HG03520 (cell line): ENCODE data around the gene EML2.
"Not testable (repeated sequence)": the region's sequence is repeated elsewhere in the genome, so short reads cannot be mapped to it uniquely, and the experiment has no call there.

Source experiments
- ATAC-seq: cut with Tn5 transposase; IDR thresholded peaks from one replicate; pipeline ENCODE4 v1.9.1; 2021; ENCODE audit warnings: mild to moderate bottlenecking, moderate library complexity; ENCODE audit not compliant: unreplicated experiment

EML2 gene, protein sequence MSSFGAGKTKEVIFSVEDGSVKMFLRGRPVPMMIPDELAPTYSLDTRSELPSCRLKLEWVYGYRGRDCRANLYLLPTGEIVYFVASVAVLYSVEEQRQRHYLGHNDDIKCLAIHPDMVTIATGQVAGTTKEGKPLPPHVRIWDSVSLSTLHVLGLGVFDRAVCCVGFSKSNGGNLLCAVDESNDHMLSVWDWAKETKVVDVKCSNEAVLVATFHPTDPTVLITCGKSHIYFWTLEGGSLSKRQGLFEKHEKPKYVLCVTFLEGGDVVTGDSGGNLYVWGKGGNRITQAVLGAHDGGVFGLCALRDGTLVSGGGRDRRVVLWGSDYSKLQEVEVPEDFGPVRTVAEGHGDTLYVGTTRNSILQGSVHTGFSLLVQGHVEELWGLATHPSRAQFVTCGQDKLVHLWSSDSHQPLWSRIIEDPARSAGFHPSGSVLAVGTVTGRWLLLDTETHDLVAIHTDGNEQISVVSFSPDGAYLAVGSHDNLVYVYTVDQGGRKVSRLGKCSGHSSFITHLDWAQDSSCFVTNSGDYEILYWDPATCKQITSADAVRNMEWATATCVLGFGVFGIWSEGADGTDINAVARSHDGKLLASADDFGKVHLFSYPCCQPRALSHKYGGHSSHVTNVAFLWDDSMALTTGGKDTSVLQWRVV

DNA sequence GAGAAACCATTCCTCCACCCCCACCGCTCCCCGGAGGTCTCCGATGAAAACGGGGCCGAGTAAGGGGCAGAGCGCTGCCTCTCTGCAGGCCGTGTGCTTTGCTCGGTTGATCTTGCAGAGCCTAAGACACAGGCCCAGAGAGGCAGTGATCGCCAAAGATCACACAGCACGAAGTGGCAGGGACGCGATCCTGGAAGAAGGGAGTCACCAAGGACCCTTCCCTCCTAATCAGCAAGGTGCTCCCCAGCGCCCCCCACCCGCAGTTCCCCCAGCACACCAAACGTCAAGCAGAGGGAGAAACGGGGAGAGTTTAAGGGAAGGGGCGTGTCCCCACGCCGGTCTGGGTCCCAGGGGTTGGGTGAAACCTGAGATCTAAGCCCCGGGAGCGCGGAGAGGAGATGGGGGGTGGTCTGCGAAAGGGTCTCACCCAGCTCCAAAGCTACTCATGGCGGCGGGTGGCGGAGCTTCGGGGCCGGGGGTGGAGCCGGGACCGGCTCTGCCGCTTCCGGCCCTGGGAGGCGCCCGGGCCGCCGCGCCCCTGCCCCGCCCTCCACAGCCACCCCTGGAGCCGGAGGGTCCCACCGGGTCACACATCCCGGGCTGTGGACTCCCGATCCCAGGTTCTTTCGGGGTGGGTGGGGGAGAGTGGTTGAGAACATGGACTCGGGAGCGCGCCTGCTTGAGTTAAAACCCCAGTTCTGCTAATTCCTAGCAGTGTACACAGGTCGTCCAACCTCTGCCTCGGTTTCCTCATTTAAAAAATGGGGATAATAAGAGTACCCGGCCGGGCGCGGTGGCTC is at the start of gene EML2:
TSS of gene EML2 (minus strand) at position 468 of the 800 bp plus-strand sequence. CDS start at position 447, 21 bp downstream.
- no peak for ATAC-seq

DNA sequence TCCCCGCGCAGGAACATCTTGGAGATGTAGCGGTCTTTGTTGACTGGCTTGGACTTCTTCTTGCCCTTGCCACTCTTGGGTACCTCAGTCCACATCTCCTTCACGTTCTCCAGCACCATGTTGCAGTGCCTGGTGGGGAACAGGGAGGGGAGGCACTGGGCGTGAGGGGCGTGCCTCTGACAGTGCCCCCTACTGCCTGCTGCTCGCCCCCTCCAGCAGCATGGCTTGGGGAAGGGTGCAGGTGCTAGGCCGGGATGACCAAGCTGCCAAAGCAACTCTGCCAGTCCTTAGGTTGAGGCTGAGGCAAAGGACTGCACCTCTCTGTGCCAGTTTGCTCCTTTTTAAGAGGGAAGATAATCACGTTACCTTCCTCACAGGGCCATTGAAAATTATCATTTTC is 48.4 kb upstream of the EML2 start:
- no peak for ATAC-seq

DNA sequence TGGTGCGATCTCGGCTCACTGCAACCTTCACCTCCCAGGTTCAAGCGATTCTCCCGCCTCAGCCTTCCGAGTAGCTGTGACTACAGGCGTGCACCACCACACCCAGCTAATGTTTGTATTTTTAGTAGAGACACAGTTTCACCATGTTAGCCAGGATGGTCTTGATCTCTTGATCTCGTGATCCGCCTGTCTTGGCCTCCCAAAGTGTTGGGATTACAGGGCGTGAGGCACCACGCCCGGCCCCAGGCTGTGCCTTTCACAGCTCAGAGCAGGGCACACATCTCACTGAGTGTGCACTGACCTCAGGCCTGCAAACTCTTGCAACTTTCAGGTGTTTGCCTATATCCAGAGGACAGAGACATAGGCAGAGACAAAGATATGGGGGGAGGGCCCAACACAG is 45.8 kb upstream of the EML2 start:
- ATAC-seq, result not testable (repeated sequence)

DNA sequence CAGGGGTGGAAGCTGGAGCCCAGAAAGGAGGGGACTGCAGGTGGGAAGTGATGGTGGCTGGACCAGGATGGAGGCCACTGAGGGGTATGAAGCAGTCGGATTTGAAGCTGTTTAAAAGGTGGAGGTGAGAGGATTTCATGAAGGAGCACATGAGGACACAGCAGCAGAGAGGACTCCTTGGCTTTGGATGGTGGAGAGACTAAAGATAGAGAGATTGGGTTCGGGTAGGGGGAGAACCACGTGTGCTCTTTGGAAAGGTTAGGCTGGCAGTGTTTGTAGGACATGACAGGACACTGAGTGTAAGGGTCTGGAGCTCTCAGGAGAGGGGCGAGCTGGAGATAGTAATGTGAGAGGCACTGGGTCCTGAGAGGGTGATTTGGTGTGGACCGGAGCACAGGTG is 43.7 kb upstream of the EML2 start:
- ATAC-seq, result no peak

DNA sequence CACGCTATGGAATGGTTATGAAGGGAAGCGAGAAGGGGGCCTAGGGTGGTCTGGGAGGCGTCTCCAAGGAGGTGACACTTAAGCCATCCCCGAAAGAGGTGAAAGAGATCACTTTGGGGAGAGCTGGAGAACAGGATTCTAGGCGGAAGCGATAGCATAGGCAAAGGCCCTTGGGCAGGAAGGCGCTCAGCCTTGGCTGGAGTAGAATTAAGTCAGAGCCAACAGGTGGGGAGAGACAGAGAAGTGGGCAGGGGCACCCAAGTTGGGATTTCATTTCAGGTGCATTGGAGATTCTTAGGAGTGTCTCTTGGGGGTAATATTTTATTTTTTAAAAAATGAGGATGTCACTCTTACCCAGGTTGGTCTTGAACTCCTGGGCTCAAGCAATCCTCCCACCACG is 42.9 kb upstream of the EML2 start:
- no peak for ATAC-seq

DNA sequence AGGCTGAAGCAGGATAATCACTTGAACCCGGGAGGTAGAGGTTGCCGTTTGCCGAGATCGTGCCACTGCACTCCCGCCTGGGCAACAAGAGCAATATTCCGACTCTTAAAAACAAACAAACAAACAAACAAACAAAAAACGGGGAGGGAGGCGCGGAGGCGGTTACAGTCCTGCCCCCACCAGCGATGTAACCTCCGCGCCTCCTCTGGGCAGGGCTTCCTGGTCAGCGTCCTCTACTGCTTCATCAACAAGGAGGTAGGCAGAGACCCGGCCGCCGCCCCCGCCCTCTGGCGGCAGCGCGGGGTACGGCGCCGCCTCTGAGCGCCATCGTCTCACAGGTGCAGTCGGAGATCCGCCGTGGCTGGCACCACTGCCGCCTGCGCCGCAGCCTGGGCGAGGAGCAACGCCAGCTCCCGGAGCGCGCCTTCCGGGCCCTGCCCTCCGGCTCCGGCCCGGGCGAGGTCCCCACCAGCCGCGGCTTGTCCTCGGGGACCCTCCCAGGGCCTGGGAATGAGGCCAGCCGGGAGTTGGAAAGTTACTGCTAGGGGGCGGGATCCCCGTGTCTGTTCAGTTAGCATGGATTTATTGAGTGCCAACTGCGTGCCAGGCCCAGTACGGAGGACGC is 42.3 kb upstream of the EML2 start:
- no peak for ATAC-seq

DNA sequence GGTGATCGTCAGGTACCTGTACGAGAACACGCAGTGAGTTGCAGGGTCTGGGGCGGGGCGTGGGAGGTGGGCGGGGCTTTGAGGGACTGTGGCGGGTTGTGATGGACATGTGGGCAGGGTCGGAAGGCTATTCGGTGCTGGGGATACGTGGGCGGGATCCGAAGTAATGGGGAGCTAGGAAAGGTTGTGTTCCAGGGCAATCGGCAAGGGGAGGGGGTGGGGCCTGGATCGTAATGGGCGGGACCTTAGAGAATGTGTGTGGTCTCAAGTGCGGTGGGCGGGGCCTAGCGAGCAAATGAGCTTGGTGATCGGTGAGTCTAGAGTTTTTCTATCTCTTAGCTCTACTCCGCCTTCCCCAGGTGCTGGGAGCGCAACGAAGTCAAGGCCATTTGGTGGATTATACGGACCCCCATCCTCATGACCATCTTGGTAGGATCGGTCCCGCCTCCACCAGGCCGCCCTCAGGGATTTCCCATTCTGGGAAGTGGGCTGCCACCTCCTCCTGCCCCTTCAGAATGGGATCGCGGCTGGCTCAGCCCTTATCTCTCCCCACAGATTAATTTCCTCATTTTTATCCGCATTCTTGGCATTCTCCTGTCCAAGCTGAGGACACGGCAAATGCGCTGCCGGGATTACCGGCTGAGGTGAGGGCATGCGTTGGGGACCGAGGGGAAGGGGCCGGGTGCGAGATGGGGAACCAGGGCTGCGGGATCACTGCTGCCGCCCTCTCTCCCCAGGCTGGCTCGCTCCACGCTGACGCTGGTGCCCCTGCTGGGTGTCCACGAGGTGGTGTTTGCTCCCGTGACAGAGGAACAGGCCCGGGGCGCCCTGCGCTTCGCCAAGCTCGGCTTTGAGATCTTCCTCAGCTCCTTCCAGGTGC is 38.4 kb upstream of the EML2 start:
- no peak for ATAC-seq

DNA sequence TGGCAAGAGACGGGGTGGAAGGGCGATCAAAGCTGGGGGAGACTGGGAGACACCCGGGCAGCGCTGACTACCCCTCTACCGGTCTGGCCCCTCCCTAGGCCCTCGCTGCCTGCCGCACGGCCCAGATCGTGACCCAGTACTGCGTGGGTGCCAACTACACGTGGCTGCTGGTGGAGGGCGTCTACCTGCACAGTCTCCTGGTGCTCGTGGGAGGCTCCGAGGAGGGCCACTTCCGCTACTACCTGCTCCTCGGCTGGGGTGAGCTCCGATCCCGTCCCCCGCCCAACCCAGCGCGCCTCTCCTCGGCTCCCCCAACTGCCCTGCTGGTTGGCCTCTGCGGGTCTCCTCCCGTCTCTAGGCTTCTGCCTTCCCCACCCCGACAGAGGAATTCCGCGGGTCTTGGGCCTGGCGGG is 37.7 kb upstream of the EML2 start:
- ATAC-seq, result no peak

DNA sequence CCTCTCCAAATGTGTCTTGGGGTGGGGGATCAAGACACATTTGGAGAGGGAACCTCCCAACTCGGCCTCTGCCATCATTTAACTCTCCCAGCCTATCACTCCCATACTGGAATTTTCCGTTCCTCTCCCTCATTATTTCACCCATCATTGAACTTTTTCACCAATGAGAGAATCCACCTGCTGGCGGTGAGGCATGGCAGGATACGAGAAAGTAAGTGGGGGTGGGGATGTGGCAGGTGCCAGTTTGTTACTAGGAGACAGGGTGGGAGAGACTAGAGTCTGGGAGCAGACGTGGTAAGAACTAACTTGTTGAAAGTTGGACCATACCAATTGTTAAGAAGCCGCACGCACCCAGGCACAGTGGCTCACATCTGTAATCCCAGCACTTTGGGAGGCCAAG is 35.7 kb upstream of the EML2 start:
- no peak for ATAC-seq

DNA sequence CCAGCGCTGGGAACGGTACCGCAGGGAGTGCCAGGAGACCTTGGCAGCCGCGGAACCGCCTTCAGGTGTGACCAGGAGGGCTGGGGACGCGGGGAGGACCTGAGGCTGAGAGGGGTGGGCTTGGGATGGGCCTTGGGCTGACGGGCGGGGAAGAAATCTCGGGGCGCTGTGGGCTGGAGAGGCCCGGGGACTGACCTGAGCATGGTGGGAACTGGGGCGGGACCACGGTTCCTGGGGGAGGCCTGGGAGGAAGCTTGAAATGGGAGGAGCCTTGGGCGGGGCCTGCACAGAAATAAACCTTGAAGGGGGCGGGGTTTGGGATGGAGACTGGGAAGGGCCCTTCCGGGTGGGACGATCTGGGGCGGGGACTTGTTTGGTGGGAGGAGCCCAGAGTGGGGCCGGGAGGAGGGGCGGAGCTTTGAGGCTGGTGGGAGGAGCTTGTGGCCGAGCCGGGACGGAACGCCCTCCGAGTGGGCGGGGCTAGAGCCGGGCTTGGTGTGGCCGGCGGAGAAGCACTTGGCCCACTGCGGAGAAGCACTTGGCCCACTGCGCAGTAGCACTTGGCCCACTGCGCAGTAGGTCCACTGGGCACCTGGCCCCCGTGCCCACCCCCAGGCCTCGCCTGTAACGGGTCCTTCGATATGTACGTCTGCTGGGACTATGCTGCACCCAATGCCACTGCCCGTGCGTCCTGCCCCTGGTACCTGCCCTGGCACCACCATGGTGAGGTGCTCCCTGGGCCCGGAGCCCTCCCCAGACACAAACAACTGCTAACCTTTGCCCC is 31.7 kb upstream of the EML2 start:
- no peak for ATAC-seq

DNA sequence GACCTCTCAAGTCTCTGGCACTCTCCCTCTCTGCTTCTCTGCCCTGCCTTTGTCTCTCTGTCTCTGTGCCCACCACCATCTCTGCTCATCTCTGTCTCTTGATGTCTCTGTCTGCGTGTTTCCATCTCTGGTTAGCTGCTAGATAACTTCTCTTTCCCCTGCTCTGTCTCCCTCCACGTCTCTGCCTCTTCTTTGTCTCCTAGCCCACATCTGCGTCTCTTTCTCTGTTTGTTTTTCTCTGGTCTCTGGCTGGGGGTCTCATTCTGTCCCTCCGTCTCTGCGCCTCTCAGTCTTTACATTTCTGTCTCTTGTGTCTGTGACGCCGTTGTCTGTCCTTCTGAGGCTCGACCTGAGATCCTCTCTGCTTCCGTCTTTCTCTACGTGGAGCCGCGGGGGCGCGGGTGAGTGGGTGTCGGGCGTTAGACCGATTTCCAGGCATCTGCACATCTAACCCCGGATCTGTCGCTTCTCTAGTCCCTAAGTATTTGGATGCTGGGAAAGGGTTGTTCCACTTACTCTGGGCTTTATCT is 29.2 kb upstream of the EML2 start:
- no peak for ATAC-seq

DNA sequence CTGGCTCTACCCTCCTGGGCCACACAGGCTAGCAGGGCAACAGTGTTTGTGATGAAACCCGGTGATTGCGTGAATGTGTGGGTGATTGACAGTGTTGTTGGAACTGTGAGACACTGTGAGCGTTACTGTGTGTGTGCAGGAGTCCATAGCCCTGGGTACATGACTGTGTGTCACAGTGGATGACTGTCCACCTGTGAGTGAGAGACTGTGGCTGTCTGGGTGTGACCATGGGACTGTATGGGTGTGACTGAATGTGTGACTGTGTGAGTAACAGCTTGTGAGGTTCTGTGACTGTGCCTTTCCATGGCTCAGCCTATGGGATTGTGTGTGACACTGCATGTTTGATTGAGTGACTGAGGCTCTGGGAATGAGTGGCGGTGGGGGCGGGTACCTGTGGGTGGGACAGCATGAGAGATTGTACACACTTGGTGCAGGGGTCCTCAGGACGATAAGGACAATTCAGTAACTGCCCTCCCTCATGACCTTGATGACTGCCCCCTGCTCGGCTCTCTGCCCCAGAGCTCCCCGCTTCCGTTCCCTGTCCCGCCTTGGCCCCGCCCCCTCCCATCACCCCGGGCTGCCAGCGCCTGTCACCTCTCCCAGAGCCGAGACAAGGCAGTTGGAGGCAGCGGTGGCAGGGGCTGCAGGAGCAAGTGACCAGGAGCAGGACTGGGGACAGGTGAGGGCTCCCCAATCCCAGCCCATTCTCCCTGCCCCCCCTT is 28.6 kb upstream of the EML2 start, which contains the start of gene GIPR:
TSS of gene GIPR (plus strand) at position 602 of the 722 bp plus-strand sequence. CDS start 1,300 bp downstream, outside the sequence.
- ATAC-seq, result no peak

DNA sequence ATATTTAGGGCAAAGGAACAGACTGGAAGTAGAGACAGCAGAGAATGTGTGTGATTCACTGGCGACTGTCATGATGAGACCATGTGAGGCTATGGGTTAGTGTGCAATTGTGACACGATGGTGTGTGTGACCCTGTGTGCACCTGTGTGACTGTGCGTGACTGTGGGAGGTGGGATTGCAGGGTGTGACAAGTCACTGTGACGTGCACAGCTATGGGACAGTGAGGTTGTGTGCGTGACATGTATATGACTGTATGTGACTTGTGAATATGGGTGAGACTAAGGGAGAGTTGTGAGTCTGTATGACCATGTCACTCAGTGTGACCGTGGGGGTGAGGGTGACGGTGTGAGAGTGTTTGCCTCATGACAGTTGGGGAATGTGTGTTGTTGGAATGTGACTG is 25.4 kb upstream of the EML2 start:
- ATAC-seq, result no peak

DNA sequence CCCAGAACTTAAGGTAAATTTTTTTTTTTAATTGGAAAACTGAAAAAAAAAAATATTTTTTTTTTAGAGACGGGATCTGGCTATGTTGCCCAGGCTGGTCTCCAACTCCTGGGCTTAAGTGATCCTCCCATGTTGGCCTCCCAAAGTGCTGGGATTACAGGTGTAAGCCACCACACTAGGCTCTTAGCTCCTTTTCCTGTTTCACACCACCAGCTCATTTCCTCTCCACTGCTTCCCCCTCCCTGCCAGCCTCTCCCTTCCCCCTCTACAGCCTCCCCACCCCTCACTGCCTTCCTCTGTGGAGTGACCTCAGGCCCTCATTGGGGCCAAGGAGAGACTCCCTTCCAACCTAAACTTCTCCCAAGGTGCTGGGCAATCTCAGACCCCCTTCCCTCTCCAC is 24.6 kb upstream of the EML2 start:
- ATAC-seq, result no peak

DNA sequence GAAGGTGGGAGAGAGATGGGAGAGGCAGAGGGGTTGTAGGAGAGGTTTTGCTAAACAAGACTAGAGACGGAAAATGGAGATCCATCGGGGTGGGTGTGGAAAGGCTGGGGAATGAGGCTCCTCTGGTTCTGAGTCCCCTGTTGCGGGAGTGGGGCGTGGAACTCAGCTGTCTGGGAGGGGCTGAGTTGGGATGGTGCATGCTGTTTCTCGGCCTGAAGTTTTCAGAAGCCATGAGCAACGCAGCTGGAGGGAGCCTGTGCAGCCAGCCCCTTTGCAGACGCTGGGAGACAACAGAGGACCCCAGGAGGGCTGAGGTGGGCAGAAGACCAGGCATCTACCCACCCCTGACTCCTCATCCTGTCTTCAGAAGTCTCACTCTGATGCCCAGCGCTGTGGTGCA is 21.4 kb upstream of the EML2 start:
- no peak for ATAC-seq

DNA sequence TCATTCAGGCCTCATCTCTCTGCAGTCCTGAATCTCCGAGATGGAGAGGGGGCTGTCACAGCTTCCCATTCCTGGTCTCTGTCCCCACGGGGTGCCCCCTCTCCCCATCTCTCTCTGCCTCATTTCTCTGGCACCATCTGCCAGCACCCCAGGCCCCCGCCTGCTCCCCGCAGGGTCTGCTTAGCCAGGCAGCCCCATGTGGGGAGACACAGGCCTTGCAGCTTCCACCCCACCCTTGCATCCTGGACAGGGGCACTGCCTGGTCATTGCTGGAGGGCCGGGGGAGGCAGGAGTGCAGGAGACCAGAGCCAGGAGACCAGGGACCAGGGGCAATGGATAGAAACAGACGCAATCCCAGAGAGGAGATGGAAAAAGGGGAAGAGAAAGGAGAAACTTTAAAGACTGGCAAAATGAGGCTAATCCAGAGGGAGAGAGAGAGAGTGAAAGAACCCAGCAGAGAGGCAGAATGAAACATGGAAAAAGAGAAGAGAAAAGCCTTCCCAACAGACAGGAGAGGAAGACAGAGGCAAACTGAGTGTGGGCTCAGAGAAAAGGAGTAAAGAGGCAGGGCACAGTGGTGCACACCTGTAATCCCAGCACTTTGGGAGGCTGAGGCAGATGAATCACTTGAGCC is 20.0 kb upstream of the EML2 start:
- ATAC-seq, result no peak

DNA sequence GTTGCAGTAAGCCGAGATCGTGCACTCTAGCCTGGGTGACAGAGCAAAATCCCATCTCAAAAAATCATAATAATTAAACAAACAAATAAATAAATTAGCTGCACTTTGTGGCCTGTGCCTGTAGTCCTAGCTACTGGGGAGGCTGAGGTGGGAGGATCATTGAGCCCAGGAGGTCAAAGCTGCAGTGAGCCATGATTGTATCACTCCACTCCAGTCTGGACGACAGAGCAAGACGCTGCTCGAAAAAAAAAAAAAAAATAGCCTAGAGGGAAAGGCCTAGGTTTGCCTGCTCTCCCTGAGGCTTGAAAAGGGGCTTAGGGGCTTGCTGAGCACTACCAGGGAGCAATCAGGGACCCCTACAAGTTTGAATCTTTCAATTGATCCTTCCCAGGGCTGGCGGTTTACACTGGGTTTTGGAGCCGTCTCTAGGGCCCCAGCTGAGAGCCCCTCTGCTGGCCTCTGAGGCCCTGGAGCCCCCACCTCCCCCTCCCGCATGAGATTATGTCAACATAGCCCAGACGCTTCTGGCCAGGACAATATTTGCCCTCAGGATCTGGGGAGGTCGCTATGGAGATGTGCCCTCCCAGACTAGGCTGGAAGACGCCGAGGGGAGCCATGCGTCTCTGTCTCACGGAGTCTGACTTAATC is 18.4 kb upstream of the EML2 start:
- no peak for ATAC-seq
